OCI-LY7 (cell line): ENCODE measurements around the gene ITGB3. TPM values are rescaled to one million over a fixed set of nuclear protein-coding genes. Genes with fewer than 3 reads are reported as not detected.

Experiments
- BruUV-seq: library from RNA; stranded (reverse); fragments of 400-500 nt; replicated peaks from 2 replicates; lab custom pipeline; 2021; lab: Mats Ljungman, UMichigan
- CTCF ChIA-PET: fragments of 300-600 bp; sonication (Branson Sonifier 250); formaldehyde crosslinking; loops from one replicate; lab custom pipeline; 2022; ENCODE audit warnings: antibody characterized with exemption; ENCODE audit not compliant: unreplicated experiment; lab: Charles Lee
- POLR2A ChIA-PET: fragments of 300-600 bp; sonication (Branson Sonifier 250); formaldehyde crosslinking; loops from one replicate; lab custom pipeline; 2022; ENCODE audit warnings: antibody characterized with exemption; lab: Charles Lee
- DNase-seq: peaks from one replicate; pipeline ENCODE4 v3.0.0-alpha.2; 2015; ENCODE audit warnings: low spot score
- H2AFZ ChIP-seq: fragments of 200-600 bp; sonication (generic), shearing (Covaris generic); 2 replicates; pipeline ENCODE4 v1.6.1; 2014; ENCODE audit warnings: mild to moderate bottlenecking, antibody characterized with exemption, low read length, moderate library complexity
- H3K27ac ChIP-seq: fragments of 200-600 bp; sonication (generic); 2 replicates; pipeline ENCODE4 v1.5.1; 2014; ENCODE audit warnings: mixed run types, low read depth, mild to moderate bottlenecking, moderate library complexity, low read length, inconsistent platforms; ENCODE audit not compliant: poor library complexity, severe bottlenecking
- H3K36me3 ChIP-seq: fragments of 200-600 bp; sonication (generic); 2 replicates; pipeline ENCODE4 v1.6.1; 2014; ENCODE audit warnings: mild to moderate bottlenecking, antibody characterized with exemption, low read length, moderate library complexity, mixed read lengths; ENCODE audit not compliant: insufficient read depth
- H3K4me1 ChIP-seq: fragments of 200-600 bp; sonication (generic); 2 replicates; pipeline ENCODE4 v1.5.1; 2014; ENCODE audit warnings: mild to moderate bottlenecking, low read length; ENCODE audit not compliant: insufficient read depth, poor library complexity, severe bottlenecking
- H3K4me2 ChIP-seq: fragments of 200-600 bp; sonication (generic); 2 replicates; pipeline ENCODE4 v1.6.1; 2014; ENCODE audit warnings: mild to moderate bottlenecking, low read length
- H3K4me3 ChIP-seq: fragments of 200-600 bp; sonication (generic); 2 replicates; pipeline ENCODE4 v1.5.1; 2014; ENCODE audit warnings: mild to moderate bottlenecking, low read depth, low read length; ENCODE audit not compliant: poor library complexity, severe bottlenecking
- H3K79me2 ChIP-seq: fragments of 200-600 bp; sonication (generic); 2 replicates; pipeline ENCODE4 v1.6.1; 2016; ENCODE audit warnings: low read depth, mild to moderate bottlenecking, low read length, moderate library complexity, mixed read lengths; ENCODE audit not compliant: insufficient read depth
- H3K9me2 ChIP-seq: fragments of 200-600 bp; sonication (generic); 2 replicates; pipeline ENCODE4 v1.6.1; 2016; ENCODE audit warnings: mild to moderate bottlenecking, low read length, mixed read lengths; ENCODE audit not compliant: insufficient read depth
- H3K9me3 ChIP-seq: fragments of 200-600 bp; sonication (generic); 2 replicates; pipeline ENCODE4 v1.6.1; 2014; ENCODE audit warnings: mild to moderate bottlenecking, mixed run types, low read length, mixed read lengths
- H4K20me1 ChIP-seq: fragments of 200-600 bp; sonication (generic); 2 replicates; pipeline ENCODE4 v1.6.1; 2014; ENCODE audit warnings: mild to moderate bottlenecking, antibody characterized with exemption, low read length, moderate library complexity, mixed read lengths; ENCODE audit not compliant: insufficient read depth
- CTCF ChIP-seq: fragments of 200-600 bp; sonication (generic); conservative IDR thresholded peaks from 2 replicates; pipeline ENCODE4 v1.5.1; 2014; ENCODE audit warnings: mild to moderate bottlenecking, antibody characterized with exemption, low read length, moderate library complexity, mixed read lengths
- EZH2phosphoT487 ChIP-seq: fragments of 200-600 bp; sonication (generic); IDR thresholded peaks from 2 replicates; pipeline ENCODE4 v1.6.1; 2018; ENCODE audit warnings: low read depth, borderline replicate concordance, mild to moderate bottlenecking, mixed run types, antibody characterized with exemption, low read length, moderate library complexity, mixed read lengths
- intact Hi-C: fragments of 100-400 bp; cut with micrococcal nuclease; formaldehyde crosslinking; loops from one replicate; pipeline ENCODE4 v1.10.0; 2022; ENCODE audit not compliant: unreplicated experiment
- total RNA-seq, 2 experiments: library from RNA; depleted of rRNA in 1 of 2; stranded (reverse); fragments of >200 nt in 1 of 2; shearing (Covaris generic) in 1 of 2; gene quantifications; 2 replicates each; pipeline ENCODE4 v1.2.3, GENCODE V29; 2014 to 2022

ITGB3 gene
- total RNA-seq, 2 experiments from 2014 or later, result not detected

- DNase-seq, result no peak
- Histone ChIP-seq H3K4me3 (no peak overlapping the region), H3K27ac (no peak overlapping the region), H3K36me3 (no peaks in the 10 kb centered on the region), H3K9me3 (no peaks in the 10 kb centered on the region), H3K9me2 (no peaks in the 10 kb centered on the region), H2AFZ (no peak overlapping the region), H3K4me1 (no peaks in the 10 kb centered on the region), H3K79me2 (no peaks in the 10 kb centered on the region), H4K20me1 (no peaks in the 10 kb centered on the region), H3K4me2 (no peak overlapping the region)
- no peak for TF ChIP-seq CTCF
- no peak for TF ChIP-seq EZH2phosphoT487
- intact Hi-C loops, result no loop called here
- no TSS peak for BruUV-seq
- ChIA-PET POLR2A (no interaction called here), CTCF (no interaction called here)
Measured at GRCh38 chr17:47311420-47311819, 57.8 kb downstream of the ITGB3 start.

- ChIA-PET POLR2A (interaction anchor here (0.6 kb wide), 1 partner anchor 24 kb away, joined by 3 read pairs; no protein-coding TSS in a partner anchor), CTCF (interaction anchor here (0.6 kb wide), 2 partner anchors 8 to 136 kb away, joined by 3 to 5 read pairs; partner anchors contain the start of gene EFCAB13)
- Histone ChIP-seq H3K9me3 (peaks cover 4% of the 10 kb centered on the region; the same call in 1 of the 2 replicates), H3K4me2 (no peak overlapping the region), H3K4me3 (no peak overlapping the region), H3K9me2 (no peaks in the 10 kb centered on the region), H4K20me1 (no peaks in the 10 kb centered on the region), H3K27ac (no peak overlapping the region), H3K36me3 (no peaks in the 10 kb centered on the region), H2AFZ (no peak overlapping the region), H3K4me1 (no peaks in the 10 kb centered on the region), H3K79me2 (no peaks in the 10 kb centered on the region)
- DNase-seq, result peak; percentile 80
- intact Hi-C loops, result loop anchor here (1.0 to 5.0 kb wide), 5 partner anchors 63 to 373 kb away; partner anchors contain the start of gene ITGB3
- BruUV-seq, result no TSS peak
- TF ChIP-seq EZH2phosphoT487, result no peak
- peak; percentile 98 for TF ChIP-seq CTCF
Measured at GRCh38 chr17:47315451-47316266, 62.0 kb downstream of the ITGB3 start.

- Histone ChIP-seq H3K9me2 (no peaks in the 10 kb centered on the region), H4K20me1 (no peaks in the 10 kb centered on the region), H2AFZ (no peak overlapping the region), H3K4me3 (no peak overlapping the region), H3K79me2 (no peaks in the 10 kb centered on the region), H3K27ac (no peak overlapping the region), H3K9me3 (peaks cover 10% of the 10 kb centered on the region; the same call in 1 of the 2 replicates), H3K4me1 (no peaks in the 10 kb centered on the region), H3K4me2 (no peak overlapping the region), H3K36me3 (no peaks in the 10 kb centered on the region)
- BruUV-seq, result no TSS peak
- TF ChIP-seq EZH2phosphoT487, result no peak
- TF ChIP-seq CTCF, result no peak
- CTCF ChIA-PET, result interaction anchor here (0.6 kb wide), 1 partner anchor 136 kb away, joined by 5 read pairs; no protein-coding TSS in a partner anchor
- no peak for DNase-seq
- intact Hi-C loops, result loop anchor here (5.0 kb wide), 3 partner anchors 249 to 374 kb away; no protein-coding TSS in a partner anchor
- POLR2A ChIA-PET, result interaction anchor here (0.6 kb wide), 1 partner anchor 23 kb away, joined by 3 read pairs; no protein-coding TSS in a partner anchor
Measured at GRCh38 chr17:47316311-47316710, 62.7 kb downstream of the ITGB3 start.
